Glutamatergic neuron (in vitro differentiated cells): Measurements from ENCODE around the gene CNOT11. TPM values are rescaled to one million over a fixed set of nuclear protein-coding genes. Genes with fewer than 3 reads are reported as not detected.

ENCODE experiments used
- DNase-seq: peaks from one replicate; pipeline ENCODE4 v3.0.0; 2022
- H3K27ac Mint-ChIP-seq: one replicate; pipeline ENCODE4 v1.8.0; 2020; ENCODE audit warnings: mild to moderate bottlenecking, mixed read lengths, inconsistent platforms; ENCODE audit not compliant: unreplicated experiment
- H3K27me3 Mint-ChIP-seq: one replicate; pipeline ENCODE4 v1.8.0; 2020; ENCODE audit warnings: mild to moderate bottlenecking, moderate library complexity, mixed read lengths, inconsistent platforms; ENCODE audit not compliant: unreplicated experiment
- H3K36me3 Mint-ChIP-seq: one replicate; pipeline ENCODE4 v1.8.0; 2020; ENCODE audit warnings: mild to moderate bottlenecking, mixed read lengths, inconsistent platforms; ENCODE audit not compliant: unreplicated experiment
- H3K4me1 Mint-ChIP-seq: one replicate; pipeline ENCODE4 v1.8.0; 2020; ENCODE audit warnings: mild to moderate bottlenecking, low read depth, mixed read lengths, inconsistent platforms; ENCODE audit not compliant: unreplicated experiment
- H3K4me3 Mint-ChIP-seq: one replicate; pipeline ENCODE4 v1.8.0; 2020; ENCODE audit warnings: mild to moderate bottlenecking, mixed read lengths, inconsistent platforms; ENCODE audit not compliant: unreplicated experiment
- H3K9me3 Mint-ChIP-seq: one replicate; pipeline ENCODE4 v1.8.0; 2020; ENCODE audit warnings: mild to moderate bottlenecking, moderate library complexity, mixed read lengths, inconsistent platforms; ENCODE audit not compliant: unreplicated experiment
- total RNA-seq: library from RNA; stranded (reverse); fragmentation: NEBNext Ultra II Directional; extraction: Animal tissue kit (Norgen Biotek cat#: 25700); gene quantifications from one replicate; pipeline ENCODE4 v1.2.1, GENCODE V29; 2021; ENCODE audit not compliant: unreplicated experiment
- TF ChIP-seq, protein P1 (sequence below): fragments of 200-600 bp; sonication (generic); IDR thresholded peaks from one replicate; pipeline ENCODE4 v1.5.0; 2021; ENCODE audit not compliant: partially characterized antibody, unreplicated experiment

Gene CNOT11
- total RNA-seq, 1 donor from 2014 or later: 35.6 TPM

DNA sequence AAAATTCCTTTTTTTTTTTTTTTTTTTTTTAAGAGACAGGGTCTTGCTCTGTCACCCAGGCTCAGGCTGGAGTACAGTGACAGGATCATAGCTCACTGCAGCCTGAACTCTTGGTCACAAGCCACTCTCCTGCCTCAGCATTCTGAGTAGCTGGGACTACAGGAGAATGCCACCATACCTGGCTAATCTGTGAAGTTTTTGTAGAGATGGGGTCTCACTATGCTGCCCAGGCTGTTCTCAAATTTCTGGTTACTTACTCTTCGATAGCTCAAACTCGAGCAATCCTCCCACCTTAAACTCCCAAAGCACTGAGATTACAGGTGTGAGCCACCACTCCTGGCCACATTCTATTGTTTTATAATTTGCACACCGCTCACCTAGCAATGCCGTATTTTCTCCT lies 28.8 kb downstream of the CNOT11 start:
- Mint-ChIP-seq H3K27ac (no peak overlapping the region), H3K4me3 (no peak overlapping the region), H3K27me3 (peaks cover 2% of the 10 kb centered on the region), H3K36me3 (no peaks in the 10 kb centered on the region), H3K4me1 (no peaks in the 10 kb centered on the region), H3K9me3 (peaks cover 2% of the 10 kb centered on the region)
- no peak for DNase-seq
- TF ChIP-seq, protein P1, sequence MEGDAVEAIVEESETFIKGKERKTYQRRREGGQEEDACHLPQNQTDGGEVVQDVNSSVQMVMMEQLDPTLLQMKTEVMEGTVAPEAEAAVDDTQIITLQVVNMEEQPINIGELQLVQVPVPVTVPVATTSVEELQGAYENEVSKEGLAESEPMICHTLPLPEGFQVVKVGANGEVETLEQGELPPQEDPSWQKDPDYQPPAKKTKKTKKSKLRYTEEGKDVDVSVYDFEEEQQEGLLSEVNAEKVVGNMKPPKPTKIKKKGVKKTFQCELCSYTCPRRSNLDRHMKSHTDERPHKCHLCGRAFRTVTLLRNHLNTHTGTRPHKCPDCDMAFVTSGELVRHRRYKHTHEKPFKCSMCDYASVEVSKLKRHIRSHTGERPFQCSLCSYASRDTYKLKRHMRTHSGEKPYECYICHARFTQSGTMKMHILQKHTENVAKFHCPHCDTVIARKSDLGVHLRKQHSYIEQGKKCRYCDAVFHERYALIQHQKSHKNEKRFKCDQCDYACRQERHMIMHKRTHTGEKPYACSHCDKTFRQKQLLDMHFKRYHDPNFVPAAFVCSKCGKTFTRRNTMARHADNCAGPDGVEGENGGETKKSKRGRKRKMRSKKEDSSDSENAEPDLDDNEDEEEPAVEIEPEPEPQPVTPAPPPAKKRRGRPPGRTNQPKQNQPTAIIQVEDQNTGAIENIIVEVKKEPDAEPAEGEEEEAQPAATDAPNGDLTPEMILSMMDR: no peak

DNA sequence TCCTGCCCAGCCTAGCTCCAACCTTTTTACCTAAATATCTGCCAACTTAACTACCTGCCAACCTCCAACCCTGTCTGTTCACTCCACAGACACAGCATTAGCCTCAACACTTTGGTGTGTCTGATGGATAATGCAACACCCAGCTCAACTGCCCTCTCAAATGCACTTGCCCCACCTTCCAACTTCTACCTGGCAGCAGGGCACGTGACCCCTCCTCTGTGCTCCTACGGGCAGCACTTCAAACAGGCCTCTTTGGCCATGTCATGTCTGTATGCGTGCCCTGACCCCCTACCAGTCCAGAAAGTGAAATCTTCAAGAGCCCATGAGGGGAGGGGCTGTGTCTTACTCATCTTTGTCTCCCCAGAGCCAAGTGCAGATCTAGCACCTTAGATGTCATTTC lies 30.3 kb downstream of the CNOT11 start:
- Mint-ChIP-seq H3K36me3 (no peaks in the 10 kb centered on the region), H3K4me3 (no peak overlapping the region), H3K4me1 (no peaks in the 10 kb centered on the region), H3K27ac (no peak overlapping the region), H3K9me3 (peaks cover 2% of the 10 kb centered on the region), H3K27me3 (peaks cover 2% of the 10 kb centered on the region)
- TF ChIP-seq, protein P1: no peak
- DNase-seq: no peak

DNA sequence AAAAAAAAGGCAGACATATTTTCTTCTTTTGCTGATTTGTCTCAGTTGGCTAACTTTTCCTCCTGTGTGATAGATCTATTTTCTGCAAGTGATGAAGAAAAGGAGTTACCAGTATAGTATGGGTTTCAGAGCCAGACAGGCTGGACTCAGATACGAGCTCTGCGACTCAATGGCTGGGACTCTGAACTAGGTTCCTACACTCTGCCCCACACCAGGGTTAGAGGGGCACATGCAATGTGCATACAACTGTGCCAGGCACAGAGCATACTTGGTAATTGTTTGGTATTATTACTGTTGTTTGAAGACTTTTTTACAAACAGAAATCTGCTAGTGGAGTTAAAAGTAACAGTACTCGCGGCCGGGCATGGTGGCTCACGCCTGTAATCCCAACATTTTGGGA lies 34.0 kb downstream of the CNOT11 start:
- Mint-ChIP-seq H3K4me1 (no peaks in the 10 kb centered on the region), H3K9me3 (peaks cover 2% of the 10 kb centered on the region), H3K4me3 (no peak overlapping the region), H3K27ac (no peak overlapping the region), H3K36me3 (no peaks in the 10 kb centered on the region), H3K27me3 (peaks cover 4% of the 10 kb centered on the region)
- TF ChIP-seq, protein P1: no peak
- no peak for DNase-seq

DNA sequence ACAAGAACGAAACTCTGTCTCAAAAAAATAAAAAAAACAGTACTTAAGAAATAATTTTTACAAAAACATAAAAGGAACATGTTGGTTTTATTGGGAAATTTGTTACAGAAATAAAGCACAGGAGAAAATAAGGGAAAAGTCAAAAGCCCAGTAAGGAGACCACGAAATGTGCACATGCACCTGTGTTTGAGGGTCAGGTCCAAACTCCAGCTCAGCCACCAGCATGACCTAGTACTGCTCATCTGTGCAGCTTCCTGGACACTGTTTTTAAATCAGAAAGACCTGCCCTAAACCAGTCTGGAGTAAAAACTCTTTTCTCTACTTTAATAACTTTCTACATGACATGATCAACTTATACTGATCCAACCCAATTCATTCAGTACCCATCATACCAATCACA lies 34.6 kb downstream of the CNOT11 start:
- TF ChIP-seq, protein P1: no peak
- Mint-ChIP-seq H3K27ac (no peak overlapping the region), H3K9me3 (peaks cover 2% of the 10 kb centered on the region), H3K4me3 (no peak overlapping the region), H3K4me1 (no peaks in the 10 kb centered on the region), H3K36me3 (no peaks in the 10 kb centered on the region), H3K27me3 (peaks cover 4% of the 10 kb centered on the region)
- no peak for DNase-seq

DNA sequence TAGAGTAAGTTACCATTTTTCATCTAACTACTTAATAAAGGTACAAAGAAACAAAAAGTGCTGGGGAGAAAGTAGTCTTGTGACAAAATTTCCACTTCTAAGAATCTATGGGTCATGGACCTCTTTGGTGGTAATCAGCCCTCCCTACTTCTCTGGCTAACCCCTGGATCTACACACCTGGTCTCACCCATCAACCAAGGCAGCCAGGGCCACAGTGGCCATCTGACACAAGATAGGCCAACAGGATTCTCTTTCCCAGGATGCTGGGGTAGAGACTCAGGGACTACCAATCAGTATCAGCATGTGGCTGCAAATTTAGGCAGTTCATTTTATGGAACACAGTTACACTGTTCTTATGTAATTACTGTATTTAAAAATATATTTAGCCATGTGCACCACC lies 38.0 kb downstream of the CNOT11 start:
- peaks cover 2% of the 10 kb centered on the region for H3K27me3 Mint-ChIP-seq
- H3K27ac Mint-ChIP-seq: no peak overlapping the region
- TF ChIP-seq, protein P1: no peak
- H3K36me3 Mint-ChIP-seq: no peaks in the 10 kb centered on the region
- no peaks in the 10 kb centered on the region for H3K9me3 Mint-ChIP-seq
- H3K4me1 Mint-ChIP-seq: no peaks in the 10 kb centered on the region
- no peak overlapping the region for H3K4me3 Mint-ChIP-seq
- no peak for DNase-seq
